ENCODE results near the gene PCAT6.
"Not testable (repeated sequence)": the region's sequence is repeated elsewhere in the genome, so short reads cannot be mapped to it uniquely, and the experiment has no call there.

PCAT6 gene

GRCh38 chr1:202807451-202807925 lies 3.3 kb upstream of the PCAT6 start:
- peak; percentile 45 for DNase-seq (ENCODE audit: low read depth)

GRCh38 chr1:202807926-202808757 lies 2.6 kb upstream of the PCAT6 start, which contains the start of gene KDM5B:
Gene KDM5B, minus strand, starts transcription at chr1:202808421. Its CDS starts 116 bp downstream, at chr1:202808305.
- peak; percentile 72 for DNase-seq (ENCODE audit: low read depth)

GRCh38 chr1:202809597-202810159 lies 1.1 kb upstream of the PCAT6 start:
- no peak for DNase-seq (ENCODE audit: low read depth)

- no peak for DNase-seq (ENCODE audit: low read depth)
Measured at GRCh38 chr1:202810193-202810614, 550 bp upstream of the PCAT6 start.

GRCh38 chr1:202811296-202812175 lies 782 bp downstream of the PCAT6 start:
- peak; percentile 31 for DNase-seq (ENCODE audit: low read depth)

- no peak for DNase-seq (ENCODE audit: low read depth)
Measured at GRCh38 chr1:202812176-202813026, 1.6 kb downstream of the PCAT6 start.

GRCh38 chr1:202815120-202815519 lies 4.4 kb downstream of the PCAT6 start:
- peak; percentile 15 for DNase-seq (ENCODE audit: low read depth)

- no peak for DNase-seq (ENCODE audit: low read depth)
Measured at GRCh38 chr1:202818819-202819218, 8.1 kb downstream of the PCAT6 start.

- peak; percentile 81 for DNase-seq (ENCODE audit: low read depth)
Measured at GRCh38 chr1:202821467-202821866, 10.7 kb downstream of the PCAT6 start.

GRCh38 chr1:202825748-202826147 lies 15.0 kb downstream of the PCAT6 start:
- DNase-seq (ENCODE audit: low read depth), result no peak

- not testable (repeated sequence) for DNase-seq (ENCODE audit: low read depth)
Measured at GRCh38 chr1:202829223-202829622, 18.5 kb downstream of the PCAT6 start.

- DNase-seq (ENCODE audit: low read depth), result no peak
Measured at GRCh38 chr1:202831906-202832305, 21.2 kb downstream of the PCAT6 start.

GRCh38 chr1:202834771-202835547 lies 24.2 kb downstream of the PCAT6 start:
- no peak for DNase-seq (ENCODE audit: low read depth)

GRCh38 chr1:202835548-202836072 lies 24.9 kb downstream of the PCAT6 start:
- DNase-seq (ENCODE audit: low read depth), result no peak

- no peak for DNase-seq (ENCODE audit: low read depth)
Measured at GRCh38 chr1:202836623-202837403, 26.1 kb downstream of the PCAT6 start.

- DNase-seq (ENCODE audit: low read depth), result no peak
Measured at GRCh38 chr1:202837746-202838262, 27.1 kb downstream of the PCAT6 start.

- DNase-seq (ENCODE audit: low read depth), result no peak
Measured at GRCh38 chr1:202843081-202843480, 32.3 kb downstream of the PCAT6 start.

- no peak for DNase-seq (ENCODE audit: low read depth)
Measured at GRCh38 chr1:202844259-202844658, 33.5 kb downstream of the PCAT6 start.

- peak; percentile 30 for DNase-seq (ENCODE audit: low read depth)
Measured at GRCh38 chr1:202844935-202845334, 34.2 kb downstream of the PCAT6 start.
